DND-41 (cell line): ENCODE results near the gene PRKCE.

Source experiments
- ATAC-seq: fragments of 200-7000 bp; cut with Tn5 transposase; 3 replicates; pipeline ENCODE4 v1.9.1; 2021; ENCODE audit warnings: low read depth; ENCODE audit not compliant: insufficient read depth
- DNase-seq: peaks from one replicate; pipeline ENCODE4 v3.0.0-alpha.2; 2020
- H2AFZ ChIP-seq: 2 replicates; pipeline ENCODE4 v1.6.0; 2012; ENCODE audit warnings: low read depth, low read length
- H3K27ac ChIP-seq: 2 replicates; pipeline ENCODE4 v1.5.1; 2012; ENCODE audit warnings: low read length, inconsistent platforms
- H3K27me3 ChIP-seq: fragments of 200-600 bp; sonication (generic); 2 replicates; pipeline ENCODE4 v1.6.0; 2012; ENCODE audit warnings: low read length, mild to moderate bottlenecking, inconsistent platforms; ENCODE audit not compliant: insufficient read depth, poor library complexity
- H3K36me3 ChIP-seq: 2 replicates; pipeline ENCODE4 v1.5.1; 2012; ENCODE audit warnings: low read length, inconsistent platforms; ENCODE audit not compliant: insufficient read depth
- H3K4me1 ChIP-seq: 2 replicates; pipeline ENCODE4 v1.5.1; 2012; ENCODE audit warnings: mild to moderate bottlenecking, low read length; ENCODE audit not compliant: insufficient read depth
- H3K4me2 ChIP-seq: 2 replicates; pipeline ENCODE4 v1.6.0; 2012; ENCODE audit warnings: mild to moderate bottlenecking, moderate library complexity, low read length, inconsistent platforms; ENCODE audit not compliant: insufficient read depth
- H3K4me3 ChIP-seq, 2 experiments: fragments of 200-600 bp in 1 of 2; shearing (Covaris generic) in 1 of 2; 2 replicates each; pipeline ENCODE4 v1.5.1; 2012 to 2016; ENCODE audit warnings: inconsistent platforms in 2 of 2, low read length in 2 of 2, mild to moderate bottlenecking in 2 of 2, low read depth in 1 of 2, moderate library complexity in 1 of 2
- H3K79me2 ChIP-seq: 2 replicates; pipeline ENCODE4 v1.6.0; 2012; ENCODE audit warnings: low read length, inconsistent platforms; ENCODE audit not compliant: insufficient read depth
- H3K9ac ChIP-seq: 2 replicates; pipeline ENCODE4 v1.6.0; 2012; ENCODE audit warnings: low read depth, mild to moderate bottlenecking, inconsistent platforms, low read length, moderate library complexity
- H3K9me3 ChIP-seq: 2 replicates; pipeline ENCODE4 v1.5.1; 2012; ENCODE audit warnings: low read length, moderate library complexity, mild to moderate bottlenecking, inconsistent platforms; ENCODE audit not compliant: insufficient read depth, severe bottlenecking
- H4K20me1 ChIP-seq: 2 replicates; pipeline ENCODE4 v1.6.0; 2012; ENCODE audit warnings: low read length; ENCODE audit not compliant: insufficient read depth
- EZH2 ChIP-seq: IDR thresholded peaks from 3 replicates; pipeline ENCODE4 v1.6.1; 2012; ENCODE audit warnings: borderline replicate concordance, low read depth, mild to moderate bottlenecking, moderate library complexity, low read length, inconsistent platforms; ENCODE audit not compliant: severe bottlenecking
- TF ChIP-seq, protein P1 (sequence below): IDR thresholded peaks from 2 replicates; pipeline ENCODE4 v1.5.1; 2012; ENCODE audit warnings: borderline replicate concordance, low read length, moderate library complexity, mild to moderate bottlenecking; ENCODE audit not compliant: poor library complexity, severe bottlenecking; ENCODE audit errors: extremely low read depth

PRKCE gene

DNA sequence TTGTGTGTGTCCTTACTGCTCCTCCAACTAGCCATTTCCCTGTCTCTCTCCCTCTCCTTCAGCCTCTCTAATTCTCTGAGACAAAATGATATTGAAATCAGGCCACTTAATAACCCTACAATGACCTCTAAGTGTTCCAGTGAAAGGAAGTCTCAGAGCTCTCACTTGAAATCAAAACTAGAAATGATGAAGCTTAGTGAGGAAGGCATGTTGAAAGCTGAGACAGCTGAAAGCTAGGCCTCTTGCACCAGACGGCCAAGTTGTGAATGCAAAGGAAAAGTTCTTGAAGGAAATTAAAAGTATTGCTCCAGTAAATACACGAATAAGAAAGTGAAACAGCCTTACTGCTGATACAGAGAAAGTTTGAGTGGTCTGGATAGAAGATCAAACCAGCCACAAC, 72.9 kb downstream of the PRKCE start:
- H3K4me3 ChIP-seq: no peak overlapping the region

GRCh38 chr2:45725731-45726130, 74.3 kb downstream of the PRKCE start:
- no peak overlapping the region for H3K4me3 ChIP-seq
- H2AFZ ChIP-seq: no peak overlapping the region
- 0 out of 2 replicates have a peak, but pooled peaks cover 2% of the 10 kb centered on the region for H3K79me2 ChIP-seq
- no peak overlapping the region for H3K27ac ChIP-seq
- no peak overlapping the region for H3K9ac ChIP-seq
- no peaks in the 10 kb centered on the region for H3K4me1 ChIP-seq
- ATAC-seq (no peak), DNase-seq (no peak)
- H3K36me3 ChIP-seq: no peaks in the 10 kb centered on the region
- H3K9me3 ChIP-seq: no peaks in the 10 kb centered on the region
- H4K20me1 ChIP-seq: no peaks in the 10 kb centered on the region; the same call in 1 of the 2 replicates
- H3K27me3 ChIP-seq: no peaks in the 10 kb centered on the region
- no peak overlapping the region for H3K4me2 ChIP-seq
- TF ChIP-seq EZH2: no peak
- TF ChIP-seq, protein P1, sequence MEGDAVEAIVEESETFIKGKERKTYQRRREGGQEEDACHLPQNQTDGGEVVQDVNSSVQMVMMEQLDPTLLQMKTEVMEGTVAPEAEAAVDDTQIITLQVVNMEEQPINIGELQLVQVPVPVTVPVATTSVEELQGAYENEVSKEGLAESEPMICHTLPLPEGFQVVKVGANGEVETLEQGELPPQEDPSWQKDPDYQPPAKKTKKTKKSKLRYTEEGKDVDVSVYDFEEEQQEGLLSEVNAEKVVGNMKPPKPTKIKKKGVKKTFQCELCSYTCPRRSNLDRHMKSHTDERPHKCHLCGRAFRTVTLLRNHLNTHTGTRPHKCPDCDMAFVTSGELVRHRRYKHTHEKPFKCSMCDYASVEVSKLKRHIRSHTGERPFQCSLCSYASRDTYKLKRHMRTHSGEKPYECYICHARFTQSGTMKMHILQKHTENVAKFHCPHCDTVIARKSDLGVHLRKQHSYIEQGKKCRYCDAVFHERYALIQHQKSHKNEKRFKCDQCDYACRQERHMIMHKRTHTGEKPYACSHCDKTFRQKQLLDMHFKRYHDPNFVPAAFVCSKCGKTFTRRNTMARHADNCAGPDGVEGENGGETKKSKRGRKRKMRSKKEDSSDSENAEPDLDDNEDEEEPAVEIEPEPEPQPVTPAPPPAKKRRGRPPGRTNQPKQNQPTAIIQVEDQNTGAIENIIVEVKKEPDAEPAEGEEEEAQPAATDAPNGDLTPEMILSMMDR: no peak

More for the DNA sequence above, 72.9 kb downstream of the PRKCE start:
- Histone ChIP-seq H2AFZ (no peak overlapping the region), H3K79me2 (0 out of 2 replicates have a peak, but pooled peaks cover 2% of the 10 kb centered on the region), H3K9ac (no peak overlapping the region), H3K9me3 (no peaks in the 10 kb centered on the region), H3K27me3 (no peaks in the 10 kb centered on the region), H4K20me1 (peaks cover 4% of the 10 kb centered on the region; the same call in 1 of the 2 replicates), H3K4me1 (no peaks in the 10 kb centered on the region), H3K36me3 (no peaks in the 10 kb centered on the region), H3K27ac (no peak overlapping the region), H3K4me2 (no peak overlapping the region)
- no peak for ATAC-seq
- no peak for DNase-seq
- no peak for TF ChIP-seq EZH2
- TF ChIP-seq, protein P1: no peak

- Histone ChIP-seq H3K4me1 (no peaks in the 10 kb centered on the region), H3K79me2 (0 out of 2 replicates have a peak, but pooled peaks cover 2% of the 10 kb centered on the region), H3K4me3 (no peak overlapping the region), H3K36me3 (no peaks in the 10 kb centered on the region), H3K9me3 (no peaks in the 10 kb centered on the region), H4K20me1 (no peaks in the 10 kb centered on the region), H3K9ac (no peak overlapping the region), H3K27ac (no peak overlapping the region), H3K27me3 (no peaks in the 10 kb centered on the region), H3K4me2 (no peak overlapping the region), H2AFZ (no peak overlapping the region)
- TF ChIP-seq, protein P1: no peak
- no peak for TF ChIP-seq EZH2
- no peak for DNase-seq
- ATAC-seq: no peak
These were observed 74.7 kb downstream of the PRKCE start for GRCh38 chr2:45726188-45726587.
